MM.1S (cell line): Measurements from ENCODE around the gene LTBP1.

Experiments
- DNase-seq: peaks from one replicate; pipeline ENCODE4 v3.0.0-alpha.2; 2015
- H2AFZ ChIP-seq: fragments of 300-600 bp; sonication (generic); 2 replicates; pipeline ENCODE4 v1.6.0; 2016; ENCODE audit warnings: antibody characterized with exemption, low read length
- H3F3A ChIP-seq: fragments of 300-600 bp; sonication (generic); 2 replicates; pipeline ENCODE4 v1.6.1; 2016; ENCODE audit warnings: mild to moderate bottlenecking, antibody characterized with exemption, low read length, moderate library complexity, mixed read lengths; ENCODE audit not compliant: insufficient read depth
- H3K27ac ChIP-seq: fragments of 300-600 bp; sonication (generic); 2 replicates; pipeline ENCODE4 v1.5.1; 2016; ENCODE audit warnings: mild to moderate bottlenecking, low read length
- H3K27me3 ChIP-seq: fragments of 300-600 bp; sonication (generic); replicated peaks from 2 replicates; pipeline ENCODE4 v1.6.0; 2016; ENCODE audit warnings: low read length; ENCODE audit not compliant: insufficient read depth
- H3K36me3 ChIP-seq: fragments of 300-600 bp; sonication (generic); replicated peaks from 2 replicates; pipeline ENCODE4 v1.6.1; 2016; ENCODE audit warnings: mild to moderate bottlenecking, low read length, mixed read lengths; ENCODE audit not compliant: insufficient read depth
- H3K4me1 ChIP-seq: fragments of 300-600 bp; sonication (generic); 2 replicates; pipeline ENCODE4 v1.6.1; 2016; ENCODE audit warnings: low read length, mixed read lengths
- H3K4me2 ChIP-seq: fragments of 300-600 bp; sonication (generic); 2 replicates; pipeline ENCODE4 v1.6.0; 2016; ENCODE audit warnings: low read depth, low read length
- H3K4me3 ChIP-seq: fragments of 300-600 bp; sonication (generic); 2 replicates; pipeline ENCODE4 v1.5.1; 2016; ENCODE audit warnings: low read length, mixed read lengths
- H3K79me2 ChIP-seq: fragments of 300-600 bp; sonication (generic); 2 replicates; pipeline ENCODE4 v1.6.1; 2016; ENCODE audit warnings: mixed run types, low read length, mixed read lengths
- H3K9ac ChIP-seq: fragments of 300-600 bp; sonication (generic); 2 replicates; pipeline ENCODE4 v1.6.1; 2016; ENCODE audit warnings: low read length, mixed read lengths
- H3K9me2 ChIP-seq: fragments of 300-600 bp; sonication (generic); replicated peaks from 2 replicates; pipeline ENCODE4 v1.6.1; 2016; ENCODE audit warnings: mild to moderate bottlenecking, low read length, mixed read lengths; ENCODE audit not compliant: insufficient read depth
- H3K9me3 ChIP-seq: fragments of 300-600 bp; sonication (generic); replicated peaks from 2 replicates; pipeline ENCODE4 v1.6.1; 2016; ENCODE audit warnings: mild to moderate bottlenecking, low read length, mixed read lengths; ENCODE audit not compliant: insufficient read depth
- H4K20me1 ChIP-seq: fragments of 300-600 bp; sonication (generic); 2 replicates; pipeline ENCODE4 v1.6.1; 2016; ENCODE audit warnings: mild to moderate bottlenecking, low read length, moderate library complexity, mixed read lengths; ENCODE audit not compliant: insufficient read depth
- CTCF ChIP-seq: fragments of 300-600 bp; sonication (generic); IDR thresholded peaks from 2 replicates; pipeline ENCODE4 v1.5.1; 2016; ENCODE audit warnings: antibody characterized with exemption, low read length, mixed read lengths
- EZH2 ChIP-seq: fragments of 300-600 bp; sonication (generic); optimal IDR thresholded peaks from 2 replicates; pipeline ENCODE3; 2017; ENCODE audit warnings: low read depth, mild to moderate bottlenecking, antibody characterized with exemption, low read length, mixed read lengths
- EZH2phosphoT487 ChIP-seq: fragments of 300-600 bp; sonication (generic); IDR thresholded peaks from 2 replicates; pipeline ENCODE4 v1.6.1; 2018; ENCODE audit warnings: antibody characterized with exemption, low read length

Gene LTBP1

DNA sequence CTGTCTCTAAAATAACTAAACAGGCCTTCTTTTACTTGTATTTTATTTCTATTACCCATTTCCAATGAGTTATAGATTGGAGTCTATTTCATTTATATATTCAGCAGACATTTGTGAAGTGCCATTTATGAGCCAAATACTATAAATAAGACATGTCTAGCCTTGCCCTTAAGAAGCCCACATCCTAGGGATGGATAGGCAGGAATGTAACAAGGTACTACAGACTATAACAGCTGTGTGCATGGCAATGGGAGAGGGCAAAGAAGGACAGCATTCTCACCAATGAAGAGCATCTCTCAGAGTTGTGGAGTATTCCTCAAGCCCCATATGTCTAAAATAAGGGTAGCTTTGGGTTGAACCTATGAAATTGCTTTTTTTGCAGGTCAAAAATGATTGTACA is 367.8 kb downstream of the LTBP1 start:
- Histone ChIP-seq H3K9ac (no peak overlapping the region), H3K4me3 (no peak overlapping the region), H3K4me1 (no peaks in the 10 kb centered on the region), H3K9me3 (no peaks in the 10 kb centered on the region), H2AFZ (no peak overlapping the region), H3F3A (no peaks in the 10 kb centered on the region), H3K4me2 (no peak overlapping the region), H3K27ac (no peak overlapping the region), H4K20me1 (no peaks in the 10 kb centered on the region), H3K9me2 (no peaks in the 10 kb centered on the region), H3K36me3 (no peaks in the 10 kb centered on the region), H3K79me2 (no peaks in the 10 kb centered on the region), H3K27me3 (no peaks in the 10 kb centered on the region)
- TF ChIP-seq EZH2phosphoT487 (no peak), EZH2 (no peak), CTCF (no peak)
- no peak for DNase-seq

DNA sequence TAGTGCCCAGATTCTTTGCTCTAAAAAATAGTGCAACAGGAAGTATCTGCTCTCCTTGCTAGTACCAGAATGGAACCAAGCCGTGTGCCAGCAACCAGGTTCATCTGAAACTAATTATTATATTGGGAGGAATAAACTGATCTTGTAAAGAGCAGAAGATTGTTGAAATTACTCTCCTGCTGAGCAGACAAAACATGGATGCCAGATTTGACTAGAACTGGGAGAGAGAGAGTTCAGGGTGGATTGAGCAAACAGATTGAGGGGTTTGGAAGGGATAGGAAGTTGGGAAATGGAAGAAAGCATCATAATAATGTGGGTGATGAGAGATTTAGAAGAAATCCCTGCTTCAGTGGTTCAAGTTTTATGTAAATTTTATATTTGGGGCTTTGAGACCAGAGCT is 369.6 kb downstream of the LTBP1 start:
- Histone ChIP-seq H3K27ac (no peak overlapping the region), H3F3A (no peaks in the 10 kb centered on the region), H3K36me3 (no peaks in the 10 kb centered on the region), H3K4me3 (no peak overlapping the region), H3K9me2 (no peaks in the 10 kb centered on the region), H3K9me3 (no peaks in the 10 kb centered on the region), H3K9ac (no peak overlapping the region), H3K27me3 (no peaks in the 10 kb centered on the region), H3K4me1 (no peaks in the 10 kb centered on the region), H3K4me2 (no peak overlapping the region), H3K79me2 (no peaks in the 10 kb centered on the region), H2AFZ (no peak overlapping the region), H4K20me1 (no peaks in the 10 kb centered on the region)
- DNase-seq, result no peak
- TF ChIP-seq EZH2phosphoT487, result no peak
- no peak for TF ChIP-seq CTCF
- TF ChIP-seq EZH2, result no peak

DNA sequence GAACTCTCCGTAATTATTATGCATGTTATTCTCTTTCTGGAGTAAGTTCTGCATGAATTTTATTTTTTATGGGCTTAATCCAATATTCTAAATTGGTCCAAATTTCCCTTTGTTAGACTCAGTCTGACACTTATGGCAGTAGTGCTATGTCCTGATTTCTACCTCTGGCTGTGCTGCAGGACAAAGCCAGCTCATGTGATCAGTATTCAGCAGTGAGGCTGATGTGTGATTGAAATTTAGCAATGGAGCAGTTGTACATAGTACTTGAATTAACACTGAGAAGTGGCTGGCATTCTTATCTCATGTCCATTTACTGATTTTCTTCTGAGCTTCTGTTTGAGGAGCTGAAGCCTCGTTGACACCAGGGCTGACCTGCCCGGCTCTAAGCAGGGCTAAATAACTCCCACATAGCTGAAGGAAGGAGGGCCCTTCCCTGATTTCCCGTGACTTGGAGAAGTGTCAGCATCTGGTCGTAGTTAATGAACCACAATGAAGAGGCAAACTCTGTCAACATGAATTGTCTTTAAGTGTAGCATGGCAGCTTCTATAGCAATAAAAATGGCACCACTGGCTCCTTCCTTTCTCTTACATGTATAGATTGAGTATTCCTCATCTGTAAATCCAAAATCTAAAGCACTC is 370.7 kb downstream of the LTBP1 start:
- no peaks in the 10 kb centered on the region for H3K36me3 ChIP-seq
- H3K27ac ChIP-seq, result no peak overlapping the region
- no peaks in the 10 kb centered on the region for H3K79me2 ChIP-seq
- no peak overlapping the region for H3K9ac ChIP-seq
- H3K4me2 ChIP-seq, result no peak overlapping the region
- no peaks in the 10 kb centered on the region for H3K9me3 ChIP-seq
- no peak for DNase-seq
- no peak overlapping the region for H3K4me3 ChIP-seq
- no peaks in the 10 kb centered on the region for H3K27me3 ChIP-seq
- no peaks in the 10 kb centered on the region for H3F3A ChIP-seq
- H3K4me1 ChIP-seq, result no peaks in the 10 kb centered on the region
- no peaks in the 10 kb centered on the region for H4K20me1 ChIP-seq
- H3K9me2 ChIP-seq, result no peaks in the 10 kb centered on the region
- no peak for TF ChIP-seq EZH2phosphoT487
- TF ChIP-seq CTCF, result no peak
- TF ChIP-seq EZH2, result no peak
- H2AFZ ChIP-seq, result no peak overlapping the region
